Measurements from ENCODE around the gene EMD.

- no peak for TF ChIP-seq TAF1 (IDR thresholded peaks at IDR 0.05; ENCODE audit: low read depth, low read length)
- TF ChIP-seq POLR2A (IDR thresholded peaks at IDR 0.05; ENCODE audit: low read depth, low read length): no peak
- no peak for TF ChIP-seq POLR2AphosphoS5 (IDR thresholded peaks at IDR 0.05; ENCODE audit: low read depth, low read length)
- no peak for TF ChIP-seq PAX5 (IDR thresholded peaks at IDR 0.05; ENCODE audit: insufficient read depth, low read length, severe bottlenecking)
- no peak for TF ChIP-seq POU2F2 (IDR thresholded peaks at IDR 0.05; ENCODE audit: low read depth, low read length)
- peak; percentile 43 for TF ChIP-seq SPI1 (IDR thresholded peaks at IDR 0.05; ENCODE audit: low read depth, low read length)
These were observed 10.3 kb upstream of the EMD start for GRCh38 chrX:154368630-154369448.

All from GM12891 (cell line).